GM12874 (cell line): ENCODE measurements around the gene MCAT.

Source experiments
- CTCF ChIP-seq: IDR thresholded peaks from 2 replicates; pipeline ENCODE4 v1.5.1; 2011; ENCODE audit warnings: low read depth, mild to moderate bottlenecking, control low read depth, low read length, moderate library complexity; ENCODE audit not compliant: insufficient read depth

The MCAT gene

DNA sequence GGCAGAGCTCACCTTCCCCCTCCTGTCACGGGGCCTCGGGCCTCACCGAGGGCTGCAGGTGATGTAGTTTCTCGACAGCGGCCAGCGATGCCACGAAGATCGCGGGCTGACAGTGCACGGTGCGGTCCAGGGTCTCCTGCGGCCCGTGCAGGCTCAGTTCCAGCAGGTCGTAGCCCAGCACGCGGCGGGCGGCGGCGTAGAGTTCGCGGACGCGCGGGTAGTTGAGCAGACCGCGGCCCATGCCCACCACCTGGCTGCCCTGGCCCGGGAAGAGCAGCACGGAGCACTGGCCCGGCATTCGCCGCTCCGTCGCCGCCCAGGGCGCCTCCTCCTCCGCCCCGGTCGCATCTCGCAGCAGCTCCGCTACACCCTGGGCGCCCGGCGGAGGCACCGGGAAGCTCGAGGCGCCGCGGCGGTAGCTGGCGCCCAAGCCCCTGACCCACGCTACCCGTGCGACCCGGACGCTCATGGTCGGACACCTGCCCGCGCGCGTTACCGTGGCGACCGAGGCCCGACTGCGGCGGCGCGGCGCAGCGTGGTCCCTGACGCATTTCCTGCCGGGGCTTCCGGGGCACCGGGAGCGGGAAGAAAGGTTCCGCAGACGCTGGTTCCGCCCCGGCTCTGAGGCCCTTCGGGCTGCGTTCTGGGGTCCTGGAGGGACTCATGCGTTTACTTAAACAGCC lies at the start of gene MCAT:
Gene MCAT, minus strand, starts transcription at position 519 of the 683 bp plus-strand sequence. Its CDS starts 50 bp downstream, at position 469.
- TF ChIP-seq CTCF: no peak

DNA sequence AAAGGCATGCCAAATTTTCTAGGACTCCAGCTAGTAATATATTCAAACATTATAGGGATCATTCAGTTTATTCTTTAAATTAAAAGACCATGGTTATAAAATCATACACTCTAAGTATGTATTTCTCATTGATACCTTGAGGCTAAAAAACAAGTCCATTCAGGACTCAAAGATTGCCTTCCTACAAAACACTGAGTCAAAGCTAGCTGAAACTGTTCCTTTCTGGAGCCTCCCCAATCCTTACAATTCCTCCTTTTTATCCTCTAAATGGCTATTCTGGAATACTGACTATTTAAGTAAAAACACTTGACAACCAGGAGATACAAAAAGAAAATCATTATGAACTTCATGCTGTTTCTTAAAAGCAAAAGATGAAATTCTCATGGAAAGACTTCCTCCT lies 48.6 kb upstream of the MCAT start:
- no peak for TF ChIP-seq CTCF

GRCh38 chr22:43188829-43189545 lies 45.8 kb upstream of the MCAT start:
- no peak for TF ChIP-seq CTCF

GRCh38 chr22:43187171-43188099 lies 44.2 kb upstream of the MCAT start:
- peak; percentile 90 for TF ChIP-seq CTCF

GRCh38 chr22:43186272-43187170 lies 43.3 kb upstream of the MCAT start, which contains the start of gene TTLL12:
TTLL12 (minus strand) TSS chr22:43187134; CDS start chr22:43187069, 65 bp downstream.
- TF ChIP-seq CTCF: no peak

DNA sequence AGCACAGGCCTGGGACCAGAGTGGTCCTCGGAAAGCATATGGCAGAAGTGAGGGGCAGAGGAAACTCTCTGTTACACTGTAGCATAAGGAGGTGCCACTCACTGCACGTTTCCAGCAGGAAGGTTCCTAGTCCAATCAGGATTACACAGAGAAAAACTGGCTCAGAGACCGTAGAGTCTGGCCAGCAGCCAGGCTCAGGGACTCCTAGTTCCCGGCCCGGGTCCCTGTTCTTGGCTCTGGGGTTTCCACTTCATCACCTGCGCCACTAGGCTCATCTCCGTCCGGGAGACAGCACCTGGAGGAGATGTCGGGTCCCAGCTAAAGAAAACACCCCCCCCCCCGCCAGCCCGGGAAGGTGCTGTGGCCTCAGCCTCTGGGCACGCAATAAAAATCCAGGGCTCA lies 42.7 kb upstream of the MCAT start:
- no peak for TF ChIP-seq CTCF
